Osteocyte (in vitro differentiated cells): Measurements from ENCODE around the gene USP20. TPM values are rescaled to one million over a fixed set of nuclear protein-coding genes. Genes with fewer than 3 reads are reported as not detected.
"Not testable (repeated sequence)": the region's sequence is repeated elsewhere in the genome, so short reads cannot be mapped to it uniquely, and the experiment has no call there.

Experiments
- DNase-seq: peaks from one replicate; pipeline ENCODE4 v3.0.0; 2021; ENCODE audit warnings: mixed read lengths; ENCODE audit not compliant: unreplicated experiment; ENCODE audit errors: extremely low spot score
- H3K27ac Mint-ChIP-seq: one replicate; pipeline ENCODE4 v1.8.0; 2021; ENCODE audit warnings: mild to moderate bottlenecking, mixed read lengths; ENCODE audit not compliant: unreplicated experiment
- H3K27me3 Mint-ChIP-seq: one replicate; pipeline ENCODE4 v1.8.0; 2021; ENCODE audit warnings: mixed read lengths; ENCODE audit not compliant: unreplicated experiment
- H3K36me3 Mint-ChIP-seq: one replicate; pipeline ENCODE4 v1.8.0; 2021; ENCODE audit warnings: mixed read lengths; ENCODE audit not compliant: unreplicated experiment
- H3K4me1 Mint-ChIP-seq: one replicate; pipeline ENCODE4 v1.8.0; 2021; ENCODE audit warnings: mixed read lengths; ENCODE audit not compliant: unreplicated experiment
- H3K4me3 Mint-ChIP-seq: one replicate; pipeline ENCODE4 v1.8.0; 2021; ENCODE audit warnings: mild to moderate bottlenecking, moderate library complexity, mixed read lengths; ENCODE audit not compliant: unreplicated experiment
- H3K9me3 Mint-ChIP-seq: one replicate; pipeline ENCODE4 v1.8.0; 2021; ENCODE audit warnings: mixed read lengths; ENCODE audit not compliant: unreplicated experiment
- long read RNA-seq: library from polyadenylated mRNA; unstranded; transcript quantifications from one replicate; pipeline ENCODE4 v2.0.0, GENCODE V29; 2021
- total RNA-seq: library from RNA; stranded (reverse); gene quantifications from 2 replicates; pipeline ENCODE4 v1.2.1, GENCODE V29; 2021
- TF ChIP-seq, protein P1 (sequence below): fragments of 200-600 bp; sonication (generic); IDR thresholded peaks from 2 replicates; pipeline ENCODE4 v1.5.0; 2021; ENCODE audit warnings: antibody characterized with exemption, mild to moderate bottlenecking, moderate library complexity

USP20 gene
- 31.2 and 32.6 TPM in 2 replicates for total RNA-seq
- long read RNA-seq, partial matches to known transcripts, result 4 of 7 reads
- long read RNA-seq, other reads (novel, unspliced or antisense), result 3 of 7 reads

- Mint-ChIP-seq H3K36me3 (peaks cover 15% of the 10 kb centered on the region), H3K9me3 (no peaks in the 10 kb centered on the region), H3K27ac (peak within 1 kb of the TSS; percentile 97), H3K4me3 (peak within 1 kb of the TSS; percentile 98), H3K27me3 (no peaks in the 10 kb centered on the region), H3K4me1 (peaks cover 48% of the 10 kb centered on the region)
- TF ChIP-seq, protein P1, sequence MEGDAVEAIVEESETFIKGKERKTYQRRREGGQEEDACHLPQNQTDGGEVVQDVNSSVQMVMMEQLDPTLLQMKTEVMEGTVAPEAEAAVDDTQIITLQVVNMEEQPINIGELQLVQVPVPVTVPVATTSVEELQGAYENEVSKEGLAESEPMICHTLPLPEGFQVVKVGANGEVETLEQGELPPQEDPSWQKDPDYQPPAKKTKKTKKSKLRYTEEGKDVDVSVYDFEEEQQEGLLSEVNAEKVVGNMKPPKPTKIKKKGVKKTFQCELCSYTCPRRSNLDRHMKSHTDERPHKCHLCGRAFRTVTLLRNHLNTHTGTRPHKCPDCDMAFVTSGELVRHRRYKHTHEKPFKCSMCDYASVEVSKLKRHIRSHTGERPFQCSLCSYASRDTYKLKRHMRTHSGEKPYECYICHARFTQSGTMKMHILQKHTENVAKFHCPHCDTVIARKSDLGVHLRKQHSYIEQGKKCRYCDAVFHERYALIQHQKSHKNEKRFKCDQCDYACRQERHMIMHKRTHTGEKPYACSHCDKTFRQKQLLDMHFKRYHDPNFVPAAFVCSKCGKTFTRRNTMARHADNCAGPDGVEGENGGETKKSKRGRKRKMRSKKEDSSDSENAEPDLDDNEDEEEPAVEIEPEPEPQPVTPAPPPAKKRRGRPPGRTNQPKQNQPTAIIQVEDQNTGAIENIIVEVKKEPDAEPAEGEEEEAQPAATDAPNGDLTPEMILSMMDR, result no peak
- peak; percentile 99 for DNase-seq
These were observed at the start of gene USP20, which contains the start of gene C9orf78 for GRCh38 chr9:129835128-129835859. TSS of gene USP20 (plus strand) at chr9:129835458. CDS start at chr9:129852556, 17,098 bp downstream. TSS of gene C9orf78 (minus strand) at chr9:129835275. CDS start at chr9:129835221, 54 bp downstream.

DNA sequence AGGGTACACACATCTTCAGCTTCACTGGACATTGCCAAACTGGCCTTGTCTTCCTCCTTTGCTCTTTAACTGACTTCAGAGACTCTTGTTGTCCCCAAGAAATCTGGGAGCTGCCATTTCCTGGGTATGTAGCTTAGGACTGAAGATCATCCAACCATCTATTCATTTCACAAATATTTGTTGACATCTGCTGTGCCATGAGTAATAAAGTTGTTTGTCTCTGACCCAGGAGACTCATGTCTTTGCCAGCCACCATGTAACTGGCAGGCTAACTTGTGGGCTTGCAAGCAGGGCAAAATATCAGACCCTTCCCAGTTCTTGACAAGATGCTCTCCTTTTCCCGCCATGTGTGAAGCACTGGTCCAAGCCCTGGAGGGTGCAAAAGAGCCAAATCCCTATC is 49.4 kb upstream of the USP20 start:
- H3K9me3 Mint-ChIP-seq, result no peaks in the 10 kb centered on the region
- no peaks in the 10 kb centered on the region for H3K36me3 Mint-ChIP-seq
- DNase-seq, result no peak
- no peak overlapping the region for H3K4me3 Mint-ChIP-seq
- TF ChIP-seq, protein P1, result no peak
- peaks cover 28% of the 10 kb centered on the region for H3K27me3 Mint-ChIP-seq
- H3K4me1 Mint-ChIP-seq, result peaks cover 3% of the 10 kb centered on the region
- H3K27ac Mint-ChIP-seq, result no peak overlapping the region

- Mint-ChIP-seq H3K4me3 (no peak overlapping the region), H3K9me3 (no peaks in the 10 kb centered on the region), H3K4me1 (peaks cover 3% of the 10 kb centered on the region), H3K27ac (no peak overlapping the region), H3K36me3 (no peaks in the 10 kb centered on the region), H3K27me3 (peaks cover 28% of the 10 kb centered on the region)
- DNase-seq, result no peak
- TF ChIP-seq, protein P1, result no peak
These were observed 48.8 kb upstream of the USP20 start for GRCh38 chr9:129786481-129786880.

DNA sequence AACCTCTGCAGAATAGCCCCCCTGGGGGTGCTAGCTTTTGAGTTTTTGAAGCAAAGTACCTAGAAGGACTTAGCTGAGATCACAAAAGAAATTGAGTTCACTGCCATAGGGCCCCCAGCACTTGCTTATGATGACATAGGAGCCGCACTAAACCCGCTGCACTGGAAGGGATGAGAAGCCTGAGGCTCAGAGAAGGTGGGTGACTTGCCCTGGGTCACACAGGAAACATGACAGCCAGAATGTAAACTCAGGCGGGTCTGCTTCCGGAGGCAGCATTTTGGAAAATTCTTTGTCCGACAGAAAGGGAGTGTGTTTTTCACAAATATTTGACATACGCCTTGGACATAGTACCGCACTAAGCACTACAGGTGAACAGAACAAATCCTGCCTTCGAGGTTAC is 40.7 kb upstream of the USP20 start:
- DNase-seq, result no peak
- H3K27me3 Mint-ChIP-seq, result peaks cover 34% of the 10 kb centered on the region
- no peak overlapping the region for H3K4me3 Mint-ChIP-seq
- peaks cover 3% of the 10 kb centered on the region for H3K4me1 Mint-ChIP-seq
- no peak overlapping the region for H3K27ac Mint-ChIP-seq
- H3K36me3 Mint-ChIP-seq, result no peaks in the 10 kb centered on the region
- TF ChIP-seq, protein P1, result no peak
- H3K9me3 Mint-ChIP-seq, result no peaks in the 10 kb centered on the region

DNA sequence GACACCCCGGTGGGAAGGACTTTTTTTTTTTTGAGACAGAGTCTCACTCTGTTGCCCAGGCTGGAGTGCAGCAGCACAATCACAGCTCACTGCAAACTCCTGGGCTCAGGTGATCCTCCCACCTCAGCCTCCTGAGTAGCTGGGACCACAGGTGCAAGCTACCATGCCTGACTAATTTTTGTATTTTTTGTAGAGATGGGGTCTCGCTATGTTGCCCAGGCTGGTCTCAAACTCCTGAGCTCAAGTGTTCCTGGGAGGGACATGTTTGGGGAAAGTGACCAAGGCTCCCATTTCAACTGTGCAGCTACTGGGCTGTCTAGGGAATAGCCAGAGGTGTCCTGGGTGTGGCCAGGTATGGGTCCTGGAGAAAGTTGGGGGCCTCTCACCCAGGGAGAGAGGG is 39.2 kb upstream of the USP20 start:
- not testable (repeated sequence) for H3K27ac Mint-ChIP-seq, DNase-seq, H3K36me3 Mint-ChIP-seq, H3K4me3 Mint-ChIP-seq, H3K9me3 Mint-ChIP-seq, H3K4me1 Mint-ChIP-seq
- H3K27me3 Mint-ChIP-seq, result peaks cover 32% of the 10 kb centered on the region
